HCT116 (cell line): ENCODE data around the gene C1QTNF12. TPM values are rescaled to one million over a fixed set of nuclear protein-coding genes. Genes with fewer than 3 reads are reported as not detected.

ENCODE experiments used
- ATAC-seq: fragments of 200-7000 bp; cut with Tn5 transposase; 2 replicates; pipeline ENCODE4 v1.9.1; 2020; ENCODE audit warnings: mild to moderate bottlenecking, moderate library complexity
- BruUV-seq: library from RNA; stranded (reverse); fragments of 400-500 nt; replicated peaks from 2 replicates; lab custom pipeline; 2021; lab: Mats Ljungman, UMichigan
- CTCF ChIA-PET: fragments of 300-600 bp; sonication (Branson Sonifier 250); formaldehyde crosslinking; loops from one replicate; lab custom pipeline; 2021; ENCODE audit warnings: antibody characterized with exemption; lab: Charles Lee
- POLR2A ChIA-PET: fragments of 300-600, 350-600 bp; sonication (Branson Sonifier 250); formaldehyde crosslinking; loops from one replicate; lab custom pipeline; 2021; ENCODE audit warnings: antibody characterized with exemption; lab: Charles Lee
- RAD21 ChIA-PET, 2 experiments: fragments of 300-600 bp; sonication (Branson Sonifier 250); formaldehyde crosslinking; loops; one replicate each; lab custom pipeline; 2023; ENCODE audit warnings: low total read pairs in 2 of 2; ENCODE audit not compliant: uncharacterized antibody in 2 of 2, unreplicated experiment in 2 of 2, low non-redundant PET in 1 of 2; lab: Charles Lee
- DNase-seq: peaks from one replicate; pipeline ENCODE4 v3.0.0-alpha.2; 2010; ENCODE audit warnings: low read depth, low spot score
- H2AFZ ChIP-seq: fragments of 200-600 bp; shearing (Covaris generic), sonication (generic); 2 replicates; pipeline ENCODE4 v1.6.1; 2017; ENCODE audit warnings: low read depth, mixed run types, mixed read lengths, antibody characterized with exemption, low read length; ENCODE audit not compliant: poor library complexity, severe bottlenecking
- H3K27ac ChIP-seq: 2 replicates; pipeline ENCODE4 v1.5.1; 2012; ENCODE audit warnings: low read depth, low read length
- H3K27me3 ChIP-seq: fragments of 200-600 bp; sonication (generic); 2 replicates; pipeline ENCODE4 v1.6.1; 2016; ENCODE audit warnings: mixed run types, low read length, mixed read lengths; ENCODE audit not compliant: insufficient read depth
- H3K36me3 ChIP-seq, 2 experiments: fragments of 200-500 bp in 1 of 2; fragments of 200-600 bp in 1 of 2; sonication (Bioruptor generic) in 1 of 2; sonication (generic) in 1 of 2; 2 replicates each; pipeline versions ENCODE4 v1.5.1 to v1.6.1; 2014 to 2016; ENCODE audit warnings: low read length in 2 of 2, inconsistent platforms in 1 of 2, mixed read lengths in 1 of 2, mixed run types in 1 of 2; ENCODE audit not compliant: insufficient read depth in 2 of 2, control insufficient read depth in 1 of 2
- H3K4me1 ChIP-seq, 2 experiments: fragments of 200-600 bp in 1 of 2; sonication (generic) in 1 of 2; 2 replicates each; pipeline versions ENCODE4 v1.5.1 to v1.6.1; 2012 to 2017; ENCODE audit warnings: low read length in 2 of 2, inconsistent platforms in 1 of 2, mild to moderate bottlenecking in 1 of 2, mixed read lengths in 1 of 2, mixed run types in 1 of 2, moderate library complexity in 1 of 2; ENCODE audit not compliant: insufficient read depth in 2 of 2, control insufficient read depth in 1 of 2
- H3K4me2 ChIP-seq: fragments of 200-600 bp; sonication (generic); 2 replicates; pipeline ENCODE4 v1.6.1; 2017; ENCODE audit warnings: mixed run types, low read length, mixed read lengths
- H3K4me3 ChIP-seq, 2 experiments: fragments of 200-600 bp in 1 of 2; sonication (generic) in 1 of 2; replicated peaks in 1 of 2; 2 replicates each; pipeline ENCODE4 v1.5.1; 2011 to 2016; ENCODE audit warnings: low read length in 2 of 2, control low read depth in 1 of 2, low read depth in 1 of 2, mild to moderate bottlenecking in 1 of 2, mixed read lengths in 1 of 2, mixed run types in 1 of 2
- H3K79me2 ChIP-seq: fragments of 200-600 bp; sonication (generic); 2 replicates; pipeline ENCODE4 v1.6.1; 2017; ENCODE audit warnings: mild to moderate bottlenecking, mixed run types, low read length, moderate library complexity, mixed read lengths; ENCODE audit not compliant: insufficient read depth
- H3K9ac ChIP-seq: fragments of 200-600 bp; sonication (generic); 2 replicates; pipeline ENCODE4 v1.6.1; 2016; ENCODE audit warnings: low read length, mixed read lengths
- H3K9me2 ChIP-seq: fragments of 200-600 bp; sonication (generic), shearing (Covaris generic); 2 replicates; pipeline ENCODE4 v1.6.1; 2017; ENCODE audit warnings: mixed run types, mild to moderate bottlenecking, moderate library complexity; ENCODE audit not compliant: insufficient read depth
- H3K9me3 ChIP-seq, 2 experiments: fragments of 200-500 bp in 1 of 2; fragments of 200-600 bp in 1 of 2; sonication (Bioruptor generic) in 1 of 2; sonication (generic) in 1 of 2; 2 replicates each; pipeline ENCODE4 v1.6.1; 2014 to 2017; ENCODE audit warnings: low read length in 2 of 2, mixed read lengths in 2 of 2, inconsistent platforms in 1 of 2, low read depth in 1 of 2, mild to moderate bottlenecking in 1 of 2, mixed run types in 1 of 2, moderate library complexity in 1 of 2; ENCODE audit not compliant: control insufficient read depth in 1 of 2, insufficient read depth in 1 of 2
- H4K20me1 ChIP-seq: fragments of 200-600 bp; sonication (generic), shearing (Covaris generic); 2 replicates; pipeline ENCODE4 v1.6.1; 2017; ENCODE audit warnings: mixed run types, mild to moderate bottlenecking, moderate library complexity; ENCODE audit not compliant: insufficient read depth
- CBX3 ChIP-seq: IDR thresholded peaks from 2 replicates; pipeline ENCODE4 v1.6.1; 2012; ENCODE audit warnings: low read depth
- CEBPB ChIP-seq: IDR thresholded peaks from 2 replicates; pipeline ENCODE4 v1.6.1; 2012; ENCODE audit warnings: low read depth
- EGR1 ChIP-seq: IDR thresholded peaks from 2 replicates; pipeline ENCODE4 v1.6.1; 2012; ENCODE audit warnings: low read depth
- ELF1 ChIP-seq: IDR thresholded peaks from 2 replicates; pipeline ENCODE4 v1.6.1; 2012; ENCODE audit warnings: low read depth, borderline replicate concordance
- EZH2 ChIP-seq: fragments of 200-600 bp; sonication (generic); IDR thresholded peaks from 2 replicates; pipeline ENCODE4 v1.6.1; 2017; ENCODE audit warnings: antibody characterized with exemption, mixed run types
- EZH2phosphoT487 ChIP-seq: fragments of 200-600 bp; IDR thresholded peaks from 2 replicates; pipeline ENCODE4 v1.6.1; 2018; ENCODE audit warnings: antibody characterized with exemption, borderline replicate concordance
- FOSL1 ChIP-seq: IDR thresholded peaks from 2 replicates; pipeline ENCODE4 v1.6.1; 2012; ENCODE audit warnings: low read depth
- POLR2A ChIP-seq: IDR thresholded peaks from 2 replicates; pipeline ENCODE4 v1.7.0; 2011; ENCODE audit warnings: borderline replicate concordance; ENCODE audit not compliant: insufficient read depth, insufficient read length; ENCODE audit errors: extremely low read depth
- POLR2AphosphoS5 ChIP-seq: IDR thresholded peaks from 2 replicates; pipeline ENCODE4 v1.6.1; 2011; ENCODE audit warnings: mild to moderate bottlenecking, low read depth, low read length, moderate library complexity
- RAD21 ChIP-seq: IDR thresholded peaks from 2 replicates; pipeline ENCODE4 v1.6.1; 2012; ENCODE audit warnings: low read depth, mild to moderate bottlenecking
- SIN3A ChIP-seq: IDR thresholded peaks from 2 replicates; pipeline ENCODE4 v1.6.1; 2012; ENCODE audit warnings: low read depth
- SP1 ChIP-seq: IDR thresholded peaks from 2 replicates; pipeline ENCODE4 v1.6.1; 2012; ENCODE audit warnings: low read depth
- SRF ChIP-seq: IDR thresholded peaks from 2 replicates; pipeline ENCODE4 v1.6.1; 2012; ENCODE audit warnings: low read depth
- TCF7L2 ChIP-seq: IDR thresholded peaks from 2 replicates; pipeline ENCODE4 v1.7.0; 2011; ENCODE audit warnings: borderline replicate concordance, inconsistent platforms; ENCODE audit not compliant: insufficient read depth, insufficient read length; ENCODE audit errors: extremely low read depth
- YY1 ChIP-seq: IDR thresholded peaks from 2 replicates; pipeline ENCODE4 v1.6.1; 2011; ENCODE audit warnings: low read length, low read depth, moderate library complexity, mild to moderate bottlenecking; ENCODE audit not compliant: insufficient replicate concordance; ENCODE audit errors: extremely low read depth
- ZFX ChIP-seq: fragments of 450-650 bp; IDR thresholded peaks from 2 replicates; pipeline ENCODE4 v1.6.1; 2017
- ZNF274 ChIP-seq: fragments of 200-500 bp; sonication (Bioruptor generic); IDR thresholded peaks from 2 replicates; pipeline ENCODE4 v1.6.1; 2014; ENCODE audit warnings: mild to moderate bottlenecking, low read depth, low read length, inconsistent platforms
- intact Hi-C: fragments of 100-400 bp; cut with micrococcal nuclease; formaldehyde crosslinking; loops from 2 replicates; pipeline ENCODE4 v1.10.0; 2022
- total RNA-seq: library from RNA; stranded (reverse); gene quantifications from one replicate; pipeline ENCODE4 v1.2.1, GENCODE V29; 2021; ENCODE audit not compliant: unreplicated experiment
- TF ChIP-seq, protein P1 (sequence below): IDR thresholded peaks from 2 replicates; pipeline ENCODE4 v1.6.1; 2012
- TF ChIP-seq, protein P2 (sequence below): IDR thresholded peaks from 2 replicates; pipeline ENCODE4 v1.6.1; 2011; ENCODE audit warnings: mild to moderate bottlenecking, low read length, moderate library complexity; ENCODE audit not compliant: insufficient replicate concordance; ENCODE audit errors: extremely low read depth

C1QTNF12 gene
- total RNA-seq, 1 experiment from 2014 or later: 6.9 TPM

GRCh38 chr1:1264026-1264425, 17.5 kb upstream of the C1QTNF12 start:
- ChIA-PET POLR2A (no interaction called here), RAD21 (no interaction called here)
- no peak overlapping the region for H3K27ac ChIP-seq
- intact Hi-C loops: no loop called here
- H3K79me2 ChIP-seq: peaks cover 50% of the 10 kb centered on the region
- no peaks in the 10 kb centered on the region for H3K27me3 ChIP-seq
- no peaks in the 10 kb centered on the region for H4K20me1 ChIP-seq
- H3K4me3 ChIP-seq: no peak overlapping the region
- TF ChIP-seq TCF7L2 (no peak), FOSL1 (no peak), ZNF274 (no peak), SIN3A (no peak), POLR2AphosphoS5 (no peak), CBX3 (no peak), SRF (no peak), POLR2A (no peak), ELF1 (no peak), CEBPB (no peak), RAD21 (no peak), EZH2 (no peak), EZH2phosphoT487 (no peak), ZFX (no peak), YY1 (no peak), EGR1 (no peak), SP1 (no peak)
- TF ChIP-seq, protein P1, sequence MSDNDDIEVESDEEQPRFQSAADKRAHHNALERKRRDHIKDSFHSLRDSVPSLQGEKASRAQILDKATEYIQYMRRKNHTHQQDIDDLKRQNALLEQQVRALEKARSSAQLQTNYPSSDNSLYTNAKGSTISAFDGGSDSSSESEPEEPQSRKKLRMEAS: no peak
- TF ChIP-seq, protein P2, sequence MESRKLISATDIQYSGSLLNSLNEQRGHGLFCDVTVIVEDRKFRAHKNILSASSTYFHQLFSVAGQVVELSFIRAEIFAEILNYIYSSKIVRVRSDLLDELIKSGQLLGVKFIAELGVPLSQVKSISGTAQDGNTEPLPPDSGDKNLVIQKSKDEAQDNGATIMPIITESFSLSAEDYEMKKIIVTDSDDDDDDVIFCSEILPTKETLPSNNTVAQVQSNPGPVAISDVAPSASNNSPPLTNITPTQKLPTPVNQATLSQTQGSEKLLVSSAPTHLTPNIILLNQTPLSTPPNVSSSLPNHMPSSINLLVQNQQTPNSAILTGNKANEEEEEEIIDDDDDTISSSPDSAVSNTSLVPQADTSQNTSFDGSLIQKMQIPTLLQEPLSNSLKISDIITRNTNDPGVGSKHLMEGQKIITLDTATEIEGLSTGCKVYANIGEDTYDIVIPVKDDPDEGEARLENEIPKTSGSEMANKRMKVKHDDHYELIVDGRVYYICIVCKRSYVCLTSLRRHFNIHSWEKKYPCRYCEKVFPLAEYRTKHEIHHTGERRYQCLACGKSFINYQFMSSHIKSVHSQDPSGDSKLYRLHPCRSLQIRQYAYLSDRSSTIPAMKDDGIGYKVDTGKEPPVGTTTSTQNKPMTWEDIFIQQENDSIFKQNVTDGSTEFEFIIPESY: no peak
- TF ChIP-seq, all 23 proteins: peak for 0
- Histone ChIP-seq H3K36me3 (peaks cover 21 to 39% of the 10 kb centered on the region in 2 experiments; a peak in 3 of 4 replicates), H3K9me3 (no peaks in the 10 kb centered on the region), H2AFZ (no peak overlapping the region), H3K4me1 (peaks cover 0 to 5% of the 10 kb centered on the region in 2 experiments; a peak in 1 of 4 replicates), H3K9ac (no peak overlapping the region), H3K9me2 (no peaks in the 10 kb centered on the region), H3K4me2 (no peak overlapping the region)
- CTCF ChIA-PET: no interaction called here
- no peak for DNase-seq
- ATAC-seq: no peak
- BruUV-seq: no TSS peak
